ENCODE measurements around the gene EFCAB6. TPM values are rescaled to one million over a fixed set of nuclear protein-coding genes. Genes with fewer than 3 reads are reported as not detected.

The EFCAB6 gene
- total and polyA plus RNA-seq, 9 of the 15 experiments (the other 6 are each of a cell fraction or from before 2014, with no cell fraction given): 0.06 TPM; not detected in 8

- TF ChIP-seq TRIM25 (IDR thresholded peaks at IDR 0.05; ENCODE audit: borderline replicate concordance) (no peak), NCOA4 (IDR thresholded peaks at IDR 0.05; ENCODE audit: partially characterized antibody) (no peak)
These were observed 129.3 kb downstream of the EFCAB6 start (continued) for GRCh38 chr22:43682851-43683250.

GRCh38 chr22:43681731-43682360 lies 130.3 kb downstream of the EFCAB6 start:
- no peaks in the 10 kb centered on the region for H4K20me1 ChIP-seq (replicated peaks; ENCODE audit: control insufficient read depth, insufficient read depth, low read length)
- H3K27ac ChIP-seq (ENCODE audit: extremely low read depth, low read depth, low read length): no peak overlapping the region
- ATAC-seq (no peak), FAIRE-seq (no peak), DNase-seq (ENCODE audit: extremely low read depth in 1 of 4, low spot score in 3 of 4) (no peak)
- 0% methylated on average over 6 of the region's 6 CpGs for WGBS (ENCODE audit: insufficient coverage, low coverage, missing lambda C conversion rate)
- no peak overlapping the region for H3K9ac ChIP-seq (ENCODE audit: insufficient read depth in 1 of 2, low read depth in 2 of 2, low read length in 2 of 2)
- ChIA-PET POLR2A (no interaction called here), CTCF (ENCODE audit: low intra/inter-chr PET ratio) (no interaction called here)
- no peaks in the 10 kb centered on the region for H3K36me3 ChIP-seq (ENCODE audit: control insufficient read depth, insufficient read depth, low read length)
- no peak overlapping the region for H2AFZ ChIP-seq (ENCODE audit: low read depth, low read length)
- no peaks in the 10 kb centered on the region for H3K9me3 ChIP-seq (replicated peaks; ENCODE audit: control insufficient read depth, insufficient read depth, low read depth, low read length)
- H3K79me2 ChIP-seq (ENCODE audit: control insufficient read depth, insufficient read depth, low read length): no peaks in the 10 kb centered on the region
- no peaks in the 10 kb centered on the region; a peak in 2 of 5 replicates for H3K27me3 ChIP-seq (ENCODE audit: control insufficient read depth in 2 of 2, insufficient read depth in 2 of 2, low read length in 2 of 2)
- intact Hi-C loops (cut with micrococcal nuclease) (no loop called here), in situ Hi-C loops (cut with MboI) (no loop called here)
- no peak overlapping the region for H3K4me2 ChIP-seq (ENCODE audit: insufficient read depth, low read length)
- H3K4me1 ChIP-seq (replicated peaks in 1 of 2; ENCODE audit: control insufficient read depth in 2 of 2, insufficient read depth in 2 of 2, low read length in 2 of 2): no peaks in the 10 kb centered on the region
- H3K9me1 ChIP-seq (ENCODE audit: control insufficient read depth, insufficient read depth, low read length): no peaks in the 10 kb centered on the region
- H3K4me3 ChIP-seq: no peak overlapping the region
- BruUV-seq (replicated peaks): no TSS peak
- TF ChIP-seq PTTG1 (tag; IDR thresholded peaks at IDR 0.05; ENCODE audit: low read depth): no peak
- TF ChIP-seq FOS (IDR thresholded peaks at IDR 0.05; ENCODE audit: extremely low read depth, insufficient read length): no peak
- TF ChIP-seq MNT (conservative IDR thresholded peaks at IDR 0.05): no peak
- no peak for TF ChIP-seq CBX8 (IDR thresholded peaks at IDR 0.05; ENCODE audit: borderline replicate concordance, extremely low read depth, low read depth, low read length, poor library complexity, severe bottlenecking)
- TF ChIP-seq TFE3 (CRISPR knock-in tag; IDR thresholded peaks at IDR 0.05): no peak
- TF ChIP-seq LARP7 (IDR thresholded peaks at IDR 0.05): no peak
- TF ChIP-seq HMGXB4 (CRISPR knock-in tag; IDR thresholded peaks at IDR 0.05): no peak
- TF ChIP-seq CREB3L1 (IDR thresholded peaks at IDR 0.05; ENCODE audit: borderline replicate concordance, low read depth): no peak

Data from K562 (cell line).